ENCODE measurements around the gene HSD17B13. TPM values are rescaled to one million over a fixed set of nuclear protein-coding genes. Genes with fewer than 3 reads are reported as not detected.
"Not testable (repeated sequence)": the region's sequence is repeated elsewhere in the genome, so short reads cannot be mapped to it uniquely, and the experiment has no call there.

HSD17B13 gene
- total RNA-seq, 4 donors from 2014 or later = 0.49 to 143 (median 7.6) TPM

DNA sequence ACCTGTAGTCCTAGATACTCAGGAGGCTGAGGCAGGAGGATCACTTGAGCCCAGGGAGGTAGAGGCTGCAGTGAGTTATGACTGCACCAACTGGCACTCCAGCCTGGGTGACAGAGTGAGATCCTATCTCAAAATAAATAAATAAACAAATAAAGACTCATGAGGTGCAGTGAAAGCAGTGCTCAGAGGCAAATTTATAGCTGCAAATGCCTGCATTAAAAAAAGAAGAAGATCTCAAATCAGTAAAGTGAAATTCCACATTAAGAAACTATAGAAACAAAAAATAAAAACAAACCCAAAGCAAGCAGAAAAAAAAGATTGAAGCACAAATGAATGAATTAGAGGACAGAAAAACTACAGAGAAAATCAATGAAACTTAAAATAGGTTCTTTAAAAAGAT lies 22.5 kb upstream of the HSD17B13 start:
- no peaks in the 10 kb centered on the region for H3K27me3 ChIP-seq

DNA sequence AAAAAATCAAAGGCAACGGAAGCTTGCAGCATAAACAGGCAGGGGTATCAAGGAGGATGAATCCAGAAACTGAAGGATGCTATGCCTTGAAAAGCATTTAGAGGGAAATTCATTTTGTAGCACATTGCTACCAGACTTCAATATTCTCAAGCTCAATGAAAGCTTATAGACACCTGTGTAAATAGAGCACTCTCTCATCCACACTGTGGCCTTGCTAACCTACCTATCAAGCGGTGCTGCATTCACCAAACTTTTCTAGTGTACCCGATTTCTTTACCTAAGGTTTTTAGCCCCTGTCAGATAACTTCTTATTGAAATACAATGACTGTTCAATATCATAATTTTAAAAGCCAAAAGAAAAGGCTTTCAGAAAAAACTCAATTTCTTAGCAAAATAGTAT lies 20.2 kb upstream of the HSD17B13 start:
- Histone ChIP-seq H3K4me1 (peaks cover 2% of the 10 kb centered on the region), H3K27me3 (no peaks in the 10 kb centered on the region), H3K36me3 (peaks cover 26% of the 10 kb centered on the region), H3K4me3 (no peak overlapping the region), H3K9me3 (peaks cover 15% of the 10 kb centered on the region), H3K27ac (peak overlapping the region; percentile 2)
- 90% methylated on average over 3 of the region's 3 CpGs for WGBS
- DNase-seq (ENCODE audit: low spot score in 2 of 2) = no peak
- TF ChIP-seq POLR2A (IDR thresholded peaks at IDR 0.05) (no peak), POLR2AphosphoS5 (IDR thresholded peaks at IDR 0.05) (no peak)

More for the DNA sequence above, 22.5 kb upstream of the HSD17B13 start:
- Histone ChIP-seq H3K27ac (no peak overlapping the region), H3K9me3 (peaks cover 15% of the 10 kb centered on the region), H3K4me1 (peaks cover 2% of the 10 kb centered on the region), H3K36me3 (peaks cover 11% of the 10 kb centered on the region), H3K4me3 (no peak overlapping the region)
- no peak for DNase-seq (ENCODE audit: low spot score in 2 of 2)
- TF ChIP-seq POLR2A (IDR thresholded peaks at IDR 0.05) (no peak), POLR2AphosphoS5 (IDR thresholded peaks at IDR 0.05) (no peak), EP300 (IDR thresholded peaks at IDR 0.05) (no peak)
- TF ChIP-seq, protein P1, sequence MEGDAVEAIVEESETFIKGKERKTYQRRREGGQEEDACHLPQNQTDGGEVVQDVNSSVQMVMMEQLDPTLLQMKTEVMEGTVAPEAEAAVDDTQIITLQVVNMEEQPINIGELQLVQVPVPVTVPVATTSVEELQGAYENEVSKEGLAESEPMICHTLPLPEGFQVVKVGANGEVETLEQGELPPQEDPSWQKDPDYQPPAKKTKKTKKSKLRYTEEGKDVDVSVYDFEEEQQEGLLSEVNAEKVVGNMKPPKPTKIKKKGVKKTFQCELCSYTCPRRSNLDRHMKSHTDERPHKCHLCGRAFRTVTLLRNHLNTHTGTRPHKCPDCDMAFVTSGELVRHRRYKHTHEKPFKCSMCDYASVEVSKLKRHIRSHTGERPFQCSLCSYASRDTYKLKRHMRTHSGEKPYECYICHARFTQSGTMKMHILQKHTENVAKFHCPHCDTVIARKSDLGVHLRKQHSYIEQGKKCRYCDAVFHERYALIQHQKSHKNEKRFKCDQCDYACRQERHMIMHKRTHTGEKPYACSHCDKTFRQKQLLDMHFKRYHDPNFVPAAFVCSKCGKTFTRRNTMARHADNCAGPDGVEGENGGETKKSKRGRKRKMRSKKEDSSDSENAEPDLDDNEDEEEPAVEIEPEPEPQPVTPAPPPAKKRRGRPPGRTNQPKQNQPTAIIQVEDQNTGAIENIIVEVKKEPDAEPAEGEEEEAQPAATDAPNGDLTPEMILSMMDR (IDR thresholded peaks at IDR 0.05) = no peak

DNA sequence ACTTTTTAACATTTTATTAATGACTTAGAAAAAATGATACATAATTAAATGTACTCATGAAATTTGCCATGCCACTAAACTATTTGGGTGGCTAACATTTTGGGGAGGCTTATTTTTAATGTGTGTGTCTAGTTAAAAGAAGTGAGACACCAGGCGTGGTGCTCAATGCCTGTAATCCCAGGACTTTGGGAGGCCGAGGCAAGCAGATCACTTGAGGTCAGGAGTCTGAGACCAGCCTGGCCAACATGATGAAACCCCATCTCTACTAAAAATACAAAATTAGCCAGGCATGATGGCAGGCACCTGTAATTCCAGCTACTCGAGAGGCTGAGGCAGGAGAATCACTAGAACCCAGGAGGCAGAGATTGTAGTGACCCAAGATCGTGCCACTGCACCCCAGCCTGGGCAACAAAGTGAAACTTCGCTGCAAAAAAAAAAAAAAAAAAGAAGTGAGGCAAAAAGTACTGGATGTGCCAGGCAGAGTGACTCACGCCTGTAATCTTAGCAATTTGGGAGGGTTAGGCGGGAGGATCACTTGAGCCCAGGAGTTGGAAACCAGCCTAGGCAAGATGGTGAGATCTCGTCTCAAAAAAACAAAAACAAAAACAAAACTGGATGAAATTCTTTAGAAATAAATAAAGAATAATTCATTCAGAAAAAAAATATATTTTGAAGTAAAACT lies 19.4 kb upstream of the HSD17B13 start:
- 45% methylated on average over 8 of the region's 8 CpGs for WGBS
- H3K27ac ChIP-seq; DNase-seq (ENCODE audit: low spot score in 2 of 2); H3K4me1 ChIP-seq; H3K27me3 ChIP-seq: not testable (repeated sequence)
- H3K9me3 ChIP-seq = peaks cover 15% of the 10 kb centered on the region
- H3K36me3 ChIP-seq = peaks cover 32% of the 10 kb centered on the region
- H3K4me3 ChIP-seq = peak overlapping the region; percentile 18

DNA sequence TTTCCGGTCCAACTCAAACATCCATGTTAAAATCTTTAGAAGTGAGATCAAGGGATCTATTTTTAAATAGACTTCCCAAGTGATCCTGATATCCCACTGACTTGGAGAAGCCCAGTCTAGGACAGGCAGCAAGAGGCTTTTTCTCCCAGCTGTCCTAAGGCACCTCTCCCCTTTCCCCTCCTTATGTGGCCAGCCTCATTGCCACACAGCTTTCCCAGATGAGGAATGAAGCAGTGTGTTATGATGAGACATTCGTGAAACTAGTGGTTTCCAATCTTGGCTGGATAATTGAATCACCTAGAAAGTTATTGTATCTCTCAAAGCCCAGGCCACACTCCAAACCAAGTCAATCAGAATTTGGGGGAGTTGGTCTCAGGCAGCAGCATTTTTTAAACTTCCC lies 16.8 kb upstream of the HSD17B13 start:
- Histone ChIP-seq H3K36me3 (peaks cover 39% of the 10 kb centered on the region), H3K27ac (no peak overlapping the region)
- WGBS = 69% methylated on average over 2 of the region's 2 CpGs

DNA sequence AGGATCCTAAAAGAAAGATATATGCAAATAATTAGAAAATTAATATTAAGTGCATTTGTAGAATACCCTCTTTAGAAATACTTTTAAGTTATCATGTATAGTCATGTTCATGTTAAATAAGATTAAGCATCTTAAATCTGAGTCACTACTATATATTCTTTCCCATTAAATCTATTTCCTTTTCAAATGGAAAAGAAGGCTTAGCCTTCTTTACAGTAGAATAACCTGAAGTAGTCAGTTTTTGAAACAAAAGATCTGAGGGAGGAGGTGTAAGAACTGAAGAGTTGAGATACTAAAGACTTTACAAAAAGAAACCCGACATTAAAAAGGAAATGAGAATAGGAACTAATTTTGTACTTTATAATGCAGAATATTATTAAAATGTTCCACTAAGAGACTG lies 14.7 kb upstream of the HSD17B13 start:
- Histone ChIP-seq H3K36me3 (peaks cover 46% of the 10 kb centered on the region), H3K9me3 (peaks cover 17% of the 10 kb centered on the region), H3K27me3 (no peaks in the 10 kb centered on the region), H3K4me1 (no peaks in the 10 kb centered on the region), H3K4me3 (no peak overlapping the region), H3K27ac (no peak overlapping the region)
- TF ChIP-seq EP300 (IDR thresholded peaks at IDR 0.05) = no peak
- TF ChIP-seq, protein P1 (IDR thresholded peaks at IDR 0.05) = no peak
- DNase-seq (ENCODE audit: low spot score in 2 of 2) = no peak
- 89% methylated on average over 1 of the region's 1 CpG for WGBS

More for the DNA sequence above, 16.8 kb upstream of the HSD17B13 start:
- Histone ChIP-seq H3K4me1 (peaks cover 2% of the 10 kb centered on the region), H3K4me3 (no peak overlapping the region), H3K27me3 (no peaks in the 10 kb centered on the region), H3K9me3 (peaks cover 1% of the 10 kb centered on the region)
- TF ChIP-seq, protein P1 (IDR thresholded peaks at IDR 0.05) = no peak
- TF ChIP-seq EP300 (IDR thresholded peaks at IDR 0.05) (no peak), POLR2A (IDR thresholded peaks at IDR 0.05) (no peak), POLR2AphosphoS5 (IDR thresholded peaks at IDR 0.05) (no peak)
- no peak for DNase-seq (ENCODE audit: low spot score in 2 of 2)

DNA sequence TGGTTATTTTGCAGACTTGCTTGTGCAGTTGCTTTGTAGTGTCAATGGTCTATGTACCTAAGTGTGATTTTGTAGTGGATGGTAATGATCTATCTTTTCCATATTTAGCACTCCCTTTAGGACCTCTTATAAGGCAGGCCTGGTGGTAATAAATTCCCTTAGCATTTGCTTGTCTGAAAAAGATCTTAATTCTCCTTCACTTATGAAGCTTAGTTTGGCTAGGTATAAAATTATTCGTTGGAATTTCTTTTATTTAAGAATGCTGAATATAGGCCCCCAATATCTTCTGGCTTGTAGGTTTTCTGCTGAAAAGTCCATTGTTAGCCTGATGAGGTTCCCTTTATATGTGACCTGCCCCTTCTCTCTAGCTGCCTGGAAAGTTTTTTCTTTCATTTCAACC lies 10.6 kb upstream of the HSD17B13 start:
- Histone ChIP-seq H3K4me3 (no peak overlapping the region), H3K27ac (no peak overlapping the region), H3K9me3 (peaks cover 17% of the 10 kb centered on the region), H3K36me3 (peaks cover 27% of the 10 kb centered on the region), H3K27me3 (no peaks in the 10 kb centered on the region), H3K4me1 (no peaks in the 10 kb centered on the region)
- TF ChIP-seq EP300 (IDR thresholded peaks at IDR 0.05) (no peak), POLR2A (IDR thresholded peaks at IDR 0.05) (no peak), POLR2AphosphoS5 (IDR thresholded peaks at IDR 0.05) (no peak)
- TF ChIP-seq, protein P1 (IDR thresholded peaks at IDR 0.05) = no peak
- 97% methylated on average over 1 of the region's 1 CpG for WGBS
- DNase-seq (ENCODE audit: low spot score in 2 of 2) = no peak

Measured in suprapubic skin (tissue), 4 donors.